Esophagus mucosa (tissue), 1 donor: ENCODE measurements around the gene GALM. TPM values are rescaled to one million over a fixed set of nuclear protein-coding genes. Genes with fewer than 3 reads are reported as not detected.
A peak's percentile ranks its signal among the peaks of the same experiment; 100 is the strongest.
"Not testable (repeated sequence)": the region's sequence is repeated elsewhere in the genome, so short reads cannot be mapped to it uniquely, and the experiment has no call there.

ENCODE experiments used
- ATAC-seq: fragments of 200-7000 bp; cut with Tn5 transposase; one replicate; pipeline ENCODE4 v1.9.1; 2020
- total RNA-seq: library from RNA; stranded (reverse); gene quantifications from one replicate; pipeline ENCODE4 v1.2.4, GENCODE V29; 2023
- donor health status: DM: yes; HTN: yes; CAD: no.

GALM gene
- total RNA-seq, 1 donor from 2014 or later, result 2.2 TPM

DNA sequence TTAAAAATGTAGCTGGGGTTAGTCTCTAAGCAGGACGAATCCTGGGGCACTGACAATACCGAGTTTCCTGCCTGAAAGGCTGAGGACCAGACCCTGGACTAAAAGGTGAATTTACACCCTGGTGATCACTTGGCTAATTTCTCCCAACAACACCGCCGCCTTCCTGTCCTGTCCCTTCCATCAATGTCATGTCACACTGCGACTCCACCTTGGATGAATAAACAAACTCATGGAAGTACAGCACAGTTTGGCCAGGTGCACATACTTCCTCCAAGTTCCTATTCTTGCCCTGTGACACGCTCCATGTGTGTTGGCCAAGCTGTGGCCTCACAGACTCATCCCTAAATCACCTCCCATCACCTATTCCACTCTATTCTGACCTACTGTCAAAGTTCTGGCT, 15.9 kb upstream of the GALM start:
- no peak for ATAC-seq

DNA sequence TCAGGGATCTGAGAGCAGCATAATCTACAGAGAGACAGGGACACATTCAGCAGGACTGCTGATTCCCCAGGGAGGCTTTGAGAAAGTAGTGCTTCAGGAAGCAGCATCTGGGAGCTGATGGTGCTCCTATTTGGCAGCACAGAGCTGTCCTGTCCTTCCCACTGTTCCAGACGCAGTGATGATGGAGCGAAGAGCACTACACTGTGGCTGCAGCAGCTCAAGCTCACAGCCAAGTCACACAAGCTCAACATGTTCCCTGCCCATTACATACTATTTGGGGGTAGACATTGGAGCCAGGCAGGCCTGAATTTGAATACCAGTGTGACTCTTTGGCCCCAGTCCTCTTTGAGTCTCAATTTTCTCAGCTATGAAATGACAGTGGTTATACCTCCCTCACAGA, 15.2 kb upstream of the GALM start:
- ATAC-seq, result no peak

DNA sequence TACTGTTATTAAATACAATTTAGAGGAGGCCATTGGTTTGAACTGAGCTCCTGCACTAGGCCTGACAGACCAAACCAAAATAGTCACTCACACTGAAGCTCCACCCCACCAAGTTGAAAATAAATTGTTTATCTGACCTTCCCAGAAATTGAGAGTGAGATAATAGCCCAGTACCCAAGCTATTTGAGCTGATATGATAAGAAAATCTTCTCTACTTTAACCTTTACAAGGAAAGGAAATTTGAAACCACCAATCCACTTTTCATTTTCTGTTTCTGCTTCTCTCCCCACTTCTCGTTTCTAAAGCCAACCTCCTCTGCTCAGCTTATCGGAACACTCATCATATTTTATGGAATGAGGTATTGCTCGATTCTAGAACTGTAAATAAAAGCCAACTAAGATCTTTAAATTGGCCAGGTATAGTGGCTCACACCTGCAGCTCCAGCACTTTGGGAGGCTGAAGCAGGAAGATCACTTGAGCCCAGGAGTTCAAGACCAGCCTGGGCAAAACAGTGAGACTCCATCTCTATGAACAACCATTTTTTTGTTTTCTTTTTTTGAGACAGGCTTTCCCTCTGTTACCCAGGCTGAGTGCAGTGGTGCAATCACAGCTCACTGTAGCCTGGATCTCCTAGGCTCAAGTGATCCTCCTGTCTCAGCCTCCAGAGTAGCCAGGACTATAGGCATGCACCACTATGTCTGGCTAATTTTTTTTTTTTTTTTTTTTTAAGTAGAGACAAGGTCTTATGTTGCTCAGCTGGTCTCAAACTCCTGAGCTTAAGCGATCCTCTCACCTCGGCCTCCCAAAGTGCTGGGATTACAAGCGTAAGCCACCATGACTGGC, 13.3 kb upstream of the GALM start:
- no peak for ATAC-seq

DNA sequence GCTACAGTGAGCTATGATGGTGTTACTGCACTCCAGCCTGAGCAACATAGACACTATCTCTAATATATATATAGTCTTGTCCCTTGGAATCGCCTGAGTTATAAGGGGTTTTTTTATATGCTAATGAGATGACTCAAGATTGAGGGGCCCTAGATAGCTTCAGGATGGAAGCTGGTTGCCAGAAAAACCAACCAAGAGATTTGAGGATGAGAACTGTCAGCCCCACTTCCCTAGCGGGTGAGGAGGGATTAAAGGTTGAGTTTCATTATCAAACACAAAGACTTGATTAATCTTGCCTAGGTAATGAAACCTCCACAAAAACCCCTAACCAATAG, 12.6 kb upstream of the GALM start:
- no peak for ATAC-seq

DNA sequence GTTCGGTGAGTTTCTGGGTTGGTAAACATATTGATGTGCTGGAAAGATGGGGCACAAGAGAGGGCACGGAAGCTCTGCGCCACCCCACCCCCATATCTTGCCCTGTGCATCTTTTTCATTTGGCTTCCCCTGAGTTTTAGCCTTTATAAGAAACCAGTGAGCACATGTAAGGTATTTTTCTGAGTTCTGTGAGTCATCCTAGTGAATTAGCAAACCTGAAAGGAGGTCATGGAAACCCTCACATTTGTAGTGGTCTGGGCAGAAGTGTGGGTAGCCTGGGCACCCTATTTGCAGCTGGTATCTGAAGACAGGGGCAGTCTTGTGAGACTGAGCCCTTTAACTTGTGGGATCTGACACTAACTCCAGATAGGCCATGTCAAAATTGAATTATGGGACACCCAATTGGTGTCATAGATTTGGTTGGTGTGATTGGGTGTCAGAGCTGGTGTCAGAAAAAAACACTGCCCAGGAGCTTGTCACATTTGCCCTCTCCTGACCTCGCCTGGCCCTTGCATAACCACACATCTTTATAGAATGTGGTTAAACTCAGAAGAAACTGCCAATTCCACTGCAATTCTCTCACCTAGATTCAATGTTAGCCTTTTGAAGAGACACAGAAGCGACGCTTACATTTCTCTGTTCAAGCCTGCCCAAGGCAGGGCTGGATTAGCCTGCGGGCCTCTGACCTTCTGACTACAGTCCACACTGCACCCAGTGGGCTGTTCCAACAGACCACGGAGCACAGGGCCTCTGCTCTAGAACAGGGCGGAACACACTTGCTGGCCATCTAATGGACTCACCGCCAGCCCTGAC, 12.0 kb upstream of the GALM start:
- ATAC-seq, result peak; percentile 22

DNA sequence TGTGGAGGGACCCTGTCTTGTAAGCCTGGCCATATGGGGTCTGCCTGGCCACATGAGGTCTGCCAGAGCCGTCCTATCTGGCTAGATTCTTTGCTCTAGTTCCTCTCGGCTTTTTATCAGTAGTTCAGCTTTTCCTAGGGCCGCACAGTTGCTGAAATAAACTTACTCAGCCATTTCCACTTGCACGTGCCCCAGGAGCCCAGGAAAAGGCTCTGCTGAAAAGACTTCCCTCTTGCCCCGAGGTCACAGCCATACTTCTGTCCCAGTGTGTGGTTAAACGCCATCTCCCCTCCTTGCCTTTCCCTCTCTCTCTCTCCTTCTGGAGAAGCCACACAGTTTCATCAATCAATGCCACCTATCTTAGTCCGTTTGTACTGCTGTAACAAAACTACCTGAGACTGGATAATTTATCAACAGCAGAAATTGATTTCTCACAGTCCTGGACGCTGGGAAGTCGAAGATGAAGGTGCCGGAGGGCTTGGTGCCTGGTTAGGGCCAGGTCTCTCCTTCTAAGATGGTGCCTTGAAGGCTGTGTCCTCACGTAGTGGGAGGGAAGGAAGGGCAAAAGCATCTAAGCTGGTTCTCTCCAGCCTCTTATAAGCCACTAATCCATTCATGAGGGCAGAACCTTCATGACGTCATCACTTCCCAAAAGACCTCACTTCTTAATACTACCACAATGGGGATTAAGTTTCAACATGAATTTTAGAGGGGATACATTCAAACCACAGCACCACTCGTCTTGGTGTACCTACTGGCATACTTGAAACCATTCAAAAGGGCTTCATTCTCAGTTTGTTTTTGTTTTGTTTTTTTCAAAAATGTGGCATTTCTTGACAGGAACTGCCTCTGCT, 11.2 kb upstream of the GALM start:
- no peak for ATAC-seq

DNA sequence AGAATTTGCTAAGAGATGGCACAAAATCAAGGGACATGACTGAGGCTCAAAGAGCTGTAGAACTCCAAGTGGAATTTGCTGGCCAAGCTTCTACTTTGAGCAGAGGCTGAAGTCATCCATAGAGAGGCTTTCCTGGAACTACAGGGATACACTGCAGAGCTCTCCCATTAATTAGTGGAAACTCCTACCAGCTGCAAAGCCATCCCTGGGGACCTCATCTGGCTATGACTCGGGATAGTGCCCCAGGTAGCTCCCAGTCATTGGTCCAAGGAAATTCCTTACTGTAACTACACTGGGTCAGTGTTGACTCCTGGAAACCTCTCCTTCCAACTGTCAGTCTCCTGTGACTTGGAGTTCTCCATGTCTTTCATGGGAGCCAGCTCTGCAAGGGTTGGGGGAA, 10.5 kb upstream of the GALM start:
- ATAC-seq, result no peak

DNA sequence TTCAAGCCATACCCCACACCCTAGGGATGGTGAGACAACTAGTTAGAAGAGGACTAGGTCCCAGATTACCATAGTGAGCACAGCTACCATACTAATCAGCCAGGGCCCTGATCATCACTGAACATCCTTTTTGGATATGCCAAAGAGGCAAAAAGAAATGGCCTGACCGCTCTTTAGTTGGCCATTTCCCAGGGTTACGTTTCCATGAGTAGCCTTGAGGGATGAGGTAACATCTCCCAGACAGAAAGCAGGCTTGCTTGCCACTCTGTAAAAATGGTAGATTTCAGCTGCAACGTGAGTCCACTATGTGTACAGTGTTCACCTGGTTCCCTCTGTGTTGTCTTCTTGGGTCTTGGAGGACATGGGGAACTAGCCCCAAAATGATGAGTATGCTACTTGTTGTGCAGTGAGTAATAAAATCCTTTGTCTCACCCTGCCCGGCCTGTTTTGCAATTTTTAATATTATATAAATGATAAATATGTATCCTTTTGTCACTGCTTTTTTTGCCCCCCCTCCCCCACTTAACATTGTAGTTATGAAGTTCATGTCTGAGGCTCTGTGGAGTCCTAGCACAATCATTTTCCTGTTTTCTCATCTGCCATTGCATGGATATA, 8.9 kb upstream of the GALM start:
- ATAC-seq, result no peak

DNA sequence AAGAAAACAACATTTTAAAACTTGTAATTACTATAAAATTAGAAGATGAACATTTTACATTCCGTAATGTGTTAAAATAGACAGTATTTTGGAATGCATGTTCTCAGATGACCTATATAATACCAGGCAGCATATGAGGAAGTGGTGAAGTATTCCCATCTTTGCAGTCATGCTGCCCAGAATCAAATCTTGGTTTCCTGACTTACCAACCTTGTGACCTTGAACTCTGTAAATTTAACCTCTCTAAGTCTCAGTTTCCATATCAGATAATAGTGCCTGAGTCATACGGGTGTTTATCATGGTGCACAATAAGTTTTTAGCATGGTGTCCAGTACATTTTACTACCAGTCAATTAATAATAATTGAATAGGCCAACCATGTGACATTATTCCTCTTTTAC, 7.3 kb upstream of the GALM start:
- no peak for ATAC-seq

DNA sequence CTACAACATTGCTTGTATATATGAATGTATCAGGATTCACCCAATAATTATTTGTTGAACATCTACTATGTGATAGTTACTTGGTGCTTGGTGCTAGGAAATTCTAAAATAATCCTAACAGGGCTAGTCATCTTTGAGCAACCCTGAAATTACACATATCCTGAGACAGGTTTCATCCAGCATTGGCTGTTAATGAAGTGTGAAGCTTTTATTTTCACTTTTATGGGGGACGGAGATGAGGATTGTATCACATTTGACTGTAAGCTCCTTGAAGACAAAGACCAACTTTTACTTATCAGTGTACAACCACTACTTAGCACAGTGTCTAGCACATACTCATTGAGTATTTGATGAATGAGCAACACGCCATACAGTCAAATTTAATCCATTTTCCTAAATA, 6.8 kb upstream of the GALM start:
- ATAC-seq, result no peak

DNA sequence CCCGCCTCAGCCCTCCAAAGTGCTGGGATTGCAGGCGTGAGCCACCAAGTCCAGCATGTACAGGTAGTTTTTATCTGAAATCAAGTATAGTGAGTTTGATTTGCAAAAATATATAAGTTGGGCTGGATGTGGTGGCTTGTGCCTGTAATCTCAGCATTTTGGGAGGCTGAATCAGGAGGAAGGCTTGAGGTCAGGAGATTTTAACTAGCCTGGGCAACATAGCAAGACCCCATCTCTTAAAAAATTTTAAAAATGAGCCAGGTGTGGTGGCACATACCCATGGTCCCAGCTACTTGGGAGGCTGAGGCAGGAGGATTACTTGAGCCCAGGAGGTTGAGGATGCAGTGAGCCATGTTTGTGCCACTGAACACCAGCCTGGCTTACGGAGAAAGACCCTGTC, 5.6 kb upstream of the GALM start:
- ATAC-seq, result no peak

DNA sequence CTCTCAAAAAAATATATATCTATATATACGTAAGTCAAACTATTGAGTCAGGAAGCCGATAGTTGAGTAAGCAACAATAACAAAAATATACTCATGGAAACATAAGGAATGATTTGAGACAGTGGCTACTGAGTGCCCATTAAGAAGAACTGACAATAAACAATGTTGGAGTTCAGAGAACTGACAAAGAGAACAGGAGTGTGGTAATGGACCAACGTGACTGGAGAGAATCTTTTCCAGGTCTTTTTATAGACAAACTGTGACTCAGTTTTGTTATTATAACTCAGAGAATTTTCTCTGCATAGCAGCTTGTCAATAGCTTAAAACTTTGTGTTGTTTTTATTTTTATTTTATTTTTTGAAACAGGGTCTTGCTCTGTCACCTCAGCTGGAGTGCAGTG, 4.6 kb upstream of the GALM start:
- no peak for ATAC-seq

DNA sequence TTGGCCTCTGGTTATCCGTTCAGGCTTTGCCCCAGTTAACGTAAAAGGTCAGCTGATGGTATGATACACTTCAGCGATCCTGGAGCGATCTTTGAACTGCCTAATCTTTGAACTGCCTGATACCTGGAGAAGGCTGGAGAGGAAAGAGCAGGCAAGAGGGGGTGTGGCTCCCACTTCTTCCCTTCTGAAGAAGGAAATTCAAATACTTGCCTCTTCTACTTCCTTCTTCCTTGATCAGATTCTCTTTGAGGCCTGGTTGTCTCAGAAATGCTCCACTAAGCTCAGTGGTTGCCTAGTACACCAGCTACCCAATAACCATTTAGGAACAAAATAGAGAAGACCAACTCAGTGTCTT, 619 bp downstream of the GALM start:
- ATAC-seq, result peak; percentile 60

DNA sequence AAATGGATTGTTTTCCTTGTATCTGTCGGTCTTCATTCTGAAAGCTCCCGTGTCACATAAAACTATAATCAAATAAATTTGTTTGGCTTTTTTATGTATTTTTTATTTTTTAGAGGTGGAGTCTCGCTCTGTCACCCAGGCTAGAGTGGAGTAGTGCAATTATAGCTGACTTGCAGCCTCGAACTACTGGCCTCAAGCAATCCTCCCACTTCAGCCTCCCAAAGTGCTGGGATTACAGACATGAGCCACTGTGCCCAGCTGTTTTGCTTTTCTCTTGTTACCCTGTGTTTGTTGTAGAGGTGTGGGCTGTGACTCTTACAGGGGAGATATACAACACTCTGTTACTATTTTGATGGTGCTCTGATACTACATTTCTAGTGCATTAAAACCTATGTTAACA, 2.2 kb downstream of the GALM start:
- ATAC-seq, result no peak

DNA sequence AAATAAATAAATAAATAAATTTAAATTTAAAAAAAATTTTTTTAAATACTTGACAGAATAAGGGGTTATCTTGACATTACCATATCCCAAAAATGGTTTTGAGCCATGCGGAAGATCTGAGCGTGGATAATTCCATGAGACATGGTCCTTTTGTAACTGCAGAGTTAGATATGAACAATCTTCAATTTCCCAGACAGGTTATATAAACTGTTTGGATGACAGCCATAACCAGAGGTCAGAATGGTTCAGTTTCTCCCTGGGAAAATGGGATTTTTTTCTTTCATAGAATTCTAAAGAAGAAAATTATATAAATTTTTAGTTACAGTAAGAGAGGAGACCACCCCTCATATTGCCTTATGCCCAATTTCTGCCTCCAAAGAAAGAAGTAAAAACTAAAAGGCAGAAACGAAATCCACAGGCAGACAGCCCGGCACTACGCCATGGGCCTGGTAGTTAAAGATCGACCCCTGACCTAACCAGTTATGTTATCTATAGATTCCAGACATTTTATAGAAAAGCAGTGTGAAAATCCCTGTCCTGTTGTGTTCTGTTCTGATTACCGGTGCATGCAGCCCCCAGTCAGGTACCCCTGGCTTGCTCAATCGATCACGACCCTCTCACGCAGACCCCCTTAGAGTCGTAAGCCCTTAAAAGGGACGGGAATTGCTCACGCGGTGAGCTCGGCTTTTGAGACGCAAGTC, 3.0 kb downstream of the GALM start:
- no peak for ATAC-seq

DNA sequence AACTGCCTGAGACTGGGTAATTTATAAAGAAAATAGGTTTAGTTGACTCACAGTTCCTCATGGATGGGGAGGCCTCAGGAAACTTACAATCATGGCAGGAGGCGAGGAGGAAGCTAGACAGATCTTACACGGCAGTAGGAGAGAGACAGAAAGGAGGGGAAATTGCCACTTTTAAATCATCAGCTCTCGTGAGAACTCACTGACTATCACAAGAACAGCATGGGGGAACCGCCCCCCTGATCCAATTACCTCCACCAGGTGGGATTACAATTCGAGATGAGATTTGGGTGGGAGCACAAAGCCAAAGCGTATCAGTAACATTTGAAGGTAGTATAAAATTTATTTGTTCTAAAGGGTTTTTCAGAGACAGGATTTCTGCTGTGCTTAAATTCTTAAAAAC, 5.4 kb downstream of the GALM start:
- no peak for ATAC-seq

DNA sequence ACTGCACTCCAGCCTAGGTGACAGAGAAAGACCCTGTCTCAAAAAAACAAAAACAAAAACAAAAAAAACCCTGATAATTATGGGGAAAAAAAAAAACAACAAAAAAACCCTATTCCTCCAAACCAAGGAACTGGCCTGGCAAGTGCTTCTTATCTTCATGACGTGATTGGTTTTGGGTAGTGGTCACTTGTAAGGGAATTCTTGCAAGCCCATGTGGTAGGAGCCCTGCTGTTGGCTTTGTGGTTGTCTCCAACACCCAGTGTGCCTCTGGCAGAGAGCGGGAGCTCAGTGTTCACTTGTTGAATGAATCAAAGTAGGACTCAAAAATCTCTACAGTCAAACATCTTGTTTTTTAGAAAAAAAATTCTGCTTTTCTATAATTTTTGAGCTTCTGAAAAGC, 6.0 kb downstream of the GALM start:
- no peak for ATAC-seq

DNA sequence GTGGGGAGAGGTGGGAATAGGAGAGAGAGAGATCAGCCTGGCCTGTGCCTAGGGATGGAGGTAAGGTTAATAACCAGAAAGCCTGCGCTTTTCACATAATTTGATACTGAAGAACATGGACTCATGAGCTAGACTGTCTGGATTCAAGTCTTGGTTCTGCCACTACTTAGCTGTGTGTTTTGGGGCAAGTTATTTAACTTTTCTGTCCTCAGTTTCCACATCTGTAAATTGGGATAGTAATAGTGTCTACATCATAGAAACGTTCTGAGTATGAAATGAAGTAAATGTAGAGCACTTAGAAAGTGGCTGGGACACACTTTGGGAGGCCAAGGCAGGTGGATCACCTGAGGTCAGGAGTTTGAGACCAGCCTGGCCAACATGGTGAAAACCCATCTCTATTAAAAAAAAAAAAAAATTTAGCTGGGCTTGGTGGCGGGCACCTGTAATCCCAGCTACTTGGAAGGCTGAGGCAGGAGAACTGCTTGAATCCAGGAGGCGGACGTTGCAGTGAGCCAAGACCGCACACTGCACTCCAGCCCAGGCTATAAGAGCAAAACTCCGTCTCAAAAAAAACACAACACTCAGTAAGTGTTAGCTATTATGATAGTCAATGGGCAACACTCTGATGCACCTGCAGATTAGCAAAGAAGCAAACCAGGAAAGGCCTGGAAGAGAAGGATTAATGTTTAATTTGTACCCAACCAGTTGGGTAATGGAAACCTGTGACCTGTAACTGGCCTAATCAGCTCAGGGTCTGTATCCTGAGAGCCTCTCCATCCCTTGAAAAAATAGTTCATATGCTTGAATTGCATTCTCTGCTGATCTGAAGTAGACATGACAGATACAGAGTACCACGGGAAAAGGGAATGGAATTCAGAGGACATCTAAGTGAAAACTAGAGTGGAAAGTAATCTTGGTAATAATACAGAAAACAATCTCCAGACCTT, 6.8 kb downstream of the GALM start:
- ATAC-seq, result no peak

DNA sequence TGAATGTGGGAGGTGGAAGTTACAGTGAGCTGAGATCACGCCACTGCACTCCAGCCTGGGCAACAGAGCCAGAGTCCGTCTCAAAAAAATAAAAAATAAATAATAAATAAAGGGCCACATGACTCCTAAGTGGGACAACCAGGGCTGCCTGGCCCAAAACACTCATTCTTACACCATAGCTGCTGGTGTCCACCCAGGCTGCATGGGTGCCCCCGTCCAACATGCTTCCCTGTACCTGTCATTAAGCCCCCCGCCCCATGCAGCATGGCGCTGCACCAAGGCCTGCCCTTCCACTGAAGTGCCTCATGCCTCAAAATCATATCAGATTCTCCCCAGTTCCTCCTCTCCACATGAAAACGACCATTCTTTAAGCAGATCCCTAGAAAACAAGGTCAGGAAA, 10.8 kb downstream of the GALM start:
- no peak for ATAC-seq

DNA sequence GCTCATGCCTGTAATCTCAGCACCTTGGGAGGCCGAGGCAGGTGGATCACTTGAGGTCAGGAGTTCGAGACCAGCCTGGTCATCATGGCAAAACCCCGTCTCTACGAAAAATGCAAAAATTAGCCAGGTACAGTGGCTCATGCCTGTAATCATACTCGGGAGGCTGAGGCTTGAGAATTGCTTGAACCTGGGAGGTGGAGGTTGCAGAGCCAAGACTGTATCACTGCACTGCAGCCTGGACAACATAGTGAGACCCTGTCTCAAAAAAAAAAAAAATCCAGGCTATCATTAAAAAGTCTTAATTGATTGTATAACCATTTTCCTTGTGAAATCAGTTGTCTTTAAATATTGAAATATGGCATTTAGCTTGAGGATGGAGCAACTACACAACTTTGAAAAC, 15.0 kb downstream of the GALM start:
- not testable (repeated sequence) for ATAC-seq

DNA sequence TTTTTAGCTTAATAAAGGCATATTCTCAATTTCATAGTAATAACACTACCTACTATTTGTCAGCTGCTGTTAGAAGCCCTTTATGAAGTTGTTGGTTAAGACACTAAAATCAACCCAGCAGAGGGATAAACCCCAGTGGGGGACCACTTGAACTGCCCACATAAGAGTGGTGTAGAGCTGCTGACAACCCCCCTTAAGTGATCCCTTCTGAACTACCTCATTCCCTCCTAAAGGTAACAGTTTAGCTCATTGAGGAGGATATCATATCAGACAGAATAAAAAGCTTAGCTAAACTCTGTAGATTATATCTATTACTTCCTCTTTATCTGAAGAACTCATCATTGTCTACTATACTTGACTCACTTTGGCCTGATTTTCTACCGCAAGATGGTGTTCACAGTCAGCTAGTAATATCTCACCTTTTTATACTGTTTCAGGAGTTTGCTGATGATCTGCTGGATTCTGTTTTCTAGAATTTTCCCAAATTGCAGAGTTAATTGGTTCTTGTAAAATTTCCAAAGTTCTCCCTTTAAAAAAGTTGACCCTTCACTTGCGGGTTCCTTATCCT, 16.2 kb downstream of the GALM start:
- no peak for ATAC-seq
